Occipital lobe (tissue), 2 donors: ENCODE data around the gene RHOA. TPM values are rescaled to one million over a fixed set of nuclear protein-coding genes. Genes with fewer than 3 reads are reported as not detected.

Source experiments
- DNase-seq: peaks from one replicate; lab custom pipeline; 2025; lab: John Stamatoyannopoulos, UW
- total RNA-seq: library from RNA; depleted of rRNA; stranded (reverse); fragments of >200 nt; gene quantifications from one replicate; pipeline ENCODE4 v1.2.3, GENCODE V29; 2014

RHOA gene
- total RNA-seq, 1 donor from 2014 or later: 146 TPM

DNA sequence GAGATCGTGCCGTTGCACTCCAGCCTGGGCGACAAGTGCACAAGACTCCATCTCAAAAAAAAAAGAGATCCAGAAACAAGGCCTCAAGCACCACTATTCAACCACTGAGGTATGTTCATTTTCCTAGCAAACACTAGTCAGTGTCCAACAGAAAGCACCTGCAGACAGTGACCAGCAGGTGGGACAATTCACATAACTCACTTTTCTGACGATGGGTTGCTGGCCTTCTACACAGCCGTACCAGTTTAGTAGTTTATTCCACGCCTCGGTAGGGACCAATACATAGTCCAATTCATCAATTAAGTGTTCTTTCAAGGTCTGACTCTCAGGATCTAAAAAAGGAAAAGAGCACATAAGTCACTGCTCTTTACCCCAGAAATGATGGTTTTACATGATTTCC lies 84.3 kb downstream of the RHOA start:
- DNase-seq: no peak

GRCh38 chr3:49324768-49325167 lies 87.0 kb downstream of the RHOA start:
- DNase-seq: no peak

- peak; percentile 15 for DNase-seq
Observed at GRCh38 chr3:49316696-49317457, 94.9 kb downstream of the RHOA start.

- DNase-seq: no peak
Observed at GRCh38 chr3:49313896-49314688, 97.7 kb downstream of the RHOA start.

DNA sequence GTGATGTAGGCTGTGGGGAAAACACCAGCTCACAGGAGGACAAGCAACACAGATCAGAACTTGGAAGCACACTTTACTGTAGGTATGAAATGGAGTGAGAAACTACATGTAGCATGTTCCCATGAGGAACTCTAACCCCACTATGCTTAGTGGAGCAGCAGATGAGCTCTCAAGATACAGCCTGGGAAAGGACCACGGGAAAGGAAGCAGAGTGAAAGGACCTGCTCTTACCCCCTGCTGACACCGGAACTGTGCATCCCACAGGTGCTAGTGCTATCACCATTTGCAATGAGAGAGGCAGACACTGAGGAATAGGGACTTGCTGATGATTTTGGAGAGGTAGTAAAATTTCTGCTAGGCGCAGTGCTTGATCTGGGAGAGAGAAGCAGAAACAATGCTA lies 100.5 kb downstream of the RHOA start:
- no peak for DNase-seq

DNA sequence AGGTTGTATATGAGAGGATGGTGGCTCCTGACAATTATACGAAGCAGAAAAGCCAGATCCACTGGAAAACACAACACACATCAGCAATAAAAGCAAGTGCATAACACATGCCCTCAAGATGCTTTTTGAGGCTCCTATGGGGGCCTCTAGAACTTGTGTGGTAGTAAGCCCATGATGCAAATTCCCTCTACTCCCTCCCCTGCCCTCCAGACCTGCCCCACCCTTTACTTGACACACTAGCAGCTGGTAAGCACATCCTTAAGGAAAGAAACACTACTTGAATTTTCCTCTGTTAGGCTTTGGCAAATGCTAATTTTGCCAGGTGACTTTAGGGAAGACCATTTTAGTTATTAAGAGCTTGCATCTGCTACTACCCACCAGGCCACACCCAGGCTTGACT lies 101.1 kb downstream of the RHOA start:
- no peak for DNase-seq

Other genes starting within 250 kb of the RHOA start
- 18.6 TPM for gene CCDC71, start 245.6 kb downstream of the RHOA start, total RNA-seq
- gene KLHDC8B, start 240.4 kb downstream of the RHOA start, total RNA-seq: 11.7 TPM
- gene C3orf62, start 134.7 kb downstream of the RHOA start, total RNA-seq: 3.9 TPM
- gene USP4, start 71.9 kb downstream of the RHOA start, total RNA-seq: 22.9 TPM
- 57.6 TPM for gene GPX1, start 53.6 kb downstream of the RHOA start, total RNA-seq
- gene TCTA, start 447 bp upstream of the RHOA start, total RNA-seq: 10.1 TPM
- 0.62 TPM for gene AMT, start 10.5 kb upstream of the RHOA start, total RNA-seq
- 12.3 TPM for gene NICN1, start 17.3 kb upstream of the RHOA start, total RNA-seq
- gene DAG1, start 58.3 kb upstream of the RHOA start, total RNA-seq: 21.2 TPM
- 7.3 TPM for gene BSN, start 142.5 kb upstream of the RHOA start, total RNA-seq